Osteocyte (in vitro differentiated cells): ENCODE data around the gene LRCH1. TPM values are rescaled to one million over a fixed set of nuclear protein-coding genes. Genes with fewer than 3 reads are reported as not detected.

Experiments used
- DNase-seq: peaks from one replicate; pipeline ENCODE4 v3.0.0; 2021; ENCODE audit warnings: mixed read lengths; ENCODE audit not compliant: unreplicated experiment; ENCODE audit errors: extremely low spot score
- H3K27ac Mint-ChIP-seq: one replicate; pipeline ENCODE4 v1.8.0; 2021; ENCODE audit warnings: mild to moderate bottlenecking, mixed read lengths; ENCODE audit not compliant: unreplicated experiment
- H3K27me3 Mint-ChIP-seq: one replicate; pipeline ENCODE4 v1.8.0; 2021; ENCODE audit warnings: mixed read lengths; ENCODE audit not compliant: unreplicated experiment
- H3K36me3 Mint-ChIP-seq: one replicate; pipeline ENCODE4 v1.8.0; 2021; ENCODE audit warnings: mixed read lengths; ENCODE audit not compliant: unreplicated experiment
- H3K4me1 Mint-ChIP-seq: one replicate; pipeline ENCODE4 v1.8.0; 2021; ENCODE audit warnings: mixed read lengths; ENCODE audit not compliant: unreplicated experiment
- H3K4me3 Mint-ChIP-seq: one replicate; pipeline ENCODE4 v1.8.0; 2021; ENCODE audit warnings: mild to moderate bottlenecking, moderate library complexity, mixed read lengths; ENCODE audit not compliant: unreplicated experiment
- H3K9me3 Mint-ChIP-seq: one replicate; pipeline ENCODE4 v1.8.0; 2021; ENCODE audit warnings: mixed read lengths; ENCODE audit not compliant: unreplicated experiment
- CTCF ChIP-seq: fragments of 200-600 bp; sonication (generic); IDR thresholded peaks from 2 replicates; pipeline ENCODE4 v1.5.0; 2021; ENCODE audit warnings: antibody characterized with exemption, mild to moderate bottlenecking, moderate library complexity
- total RNA-seq: library from RNA; stranded (reverse); gene quantifications from 2 replicates; pipeline ENCODE4 v1.2.1, GENCODE V29; 2021

LRCH1 gene
- total RNA-seq, 1 donor from 2014 or later: 13.9 TPM

- Mint-ChIP-seq H3K36me3 (peaks cover 18% of the 10 kb centered on the region), H3K27ac (no peak overlapping the region), H3K4me1 (peaks cover 24% of the 10 kb centered on the region), H3K27me3 (no peaks in the 10 kb centered on the region), H3K9me3 (no peaks in the 10 kb centered on the region), H3K4me3 (no peak overlapping the region)
- TF ChIP-seq CTCF: no peak
- no peak for DNase-seq
These were observed 134.8 kb downstream of the LRCH1 start for GRCh38 chr13:46687810-46688209.

GRCh38 chr13:46688306-46688705 is 135.3 kb downstream of the LRCH1 start:
- Mint-ChIP-seq H3K36me3 (peaks cover 21% of the 10 kb centered on the region), H3K4me3 (no peak overlapping the region), H3K9me3 (no peaks in the 10 kb centered on the region), H3K27me3 (no peaks in the 10 kb centered on the region), H3K4me1 (peaks cover 24% of the 10 kb centered on the region), H3K27ac (no peak overlapping the region)
- no peak for DNase-seq
- no peak for TF ChIP-seq CTCF

- Mint-ChIP-seq H3K36me3 (peaks cover 33% of the 10 kb centered on the region), H3K27me3 (no peaks in the 10 kb centered on the region), H3K27ac (no peak overlapping the region), H3K4me1 (no peaks in the 10 kb centered on the region), H3K9me3 (no peaks in the 10 kb centered on the region), H3K4me3 (no peak overlapping the region)
- no peak for DNase-seq
- no peak for TF ChIP-seq CTCF
These were observed 145.0 kb downstream of the LRCH1 start for GRCh38 chr13:46698014-46698413.

- Mint-ChIP-seq H3K27me3 (no peaks in the 10 kb centered on the region), H3K4me1 (no peaks in the 10 kb centered on the region), H3K9me3 (no peaks in the 10 kb centered on the region), H3K36me3 (peaks cover 31% of the 10 kb centered on the region), H3K27ac (no peak overlapping the region), H3K4me3 (no peak overlapping the region)
- DNase-seq: no peak
- TF ChIP-seq CTCF: no peak
These were observed 146.0 kb downstream of the LRCH1 start for GRCh38 chr13:46698910-46699460.

GRCh38 chr13:46712524-46712923 is 159.6 kb downstream of the LRCH1 start:
- H3K27ac Mint-ChIP-seq: no peak overlapping the region
- peaks cover 14% of the 10 kb centered on the region for H3K4me1 Mint-ChIP-seq
- H3K9me3 Mint-ChIP-seq: no peaks in the 10 kb centered on the region
- H3K4me3 Mint-ChIP-seq: no peak overlapping the region
- no peaks in the 10 kb centered on the region for H3K27me3 Mint-ChIP-seq
- H3K36me3 Mint-ChIP-seq: peaks cover 34% of the 10 kb centered on the region
- TF ChIP-seq CTCF: no peak
- DNase-seq: no peak
